ENCODE data around the gene PRKCH.

PRKCH gene

GRCh38 chr14:61418746-61419145 lies 97.4 kb downstream of the PRKCH start:
- DNase-seq (ENCODE audit: low read depth in 4 of 4, low spot score in 1 of 4): no peak

GRCh38 chr14:61419201-61419600 lies 97.8 kb downstream of the PRKCH start:
- DNase-seq (ENCODE audit: low read depth in 4 of 4, low spot score in 1 of 4): no peak

GRCh38 chr14:61420326-61420725 lies 98.9 kb downstream of the PRKCH start:
- DNase-seq (ENCODE audit: low read depth in 4 of 4, low spot score in 1 of 4): no peak

GRCh38 chr14:61421212-61421923 lies 100.0 kb downstream of the PRKCH start:
- DNase-seq (ENCODE audit: low read depth in 4 of 4, low spot score in 1 of 4): no peak

GRCh38 chr14:61426048-61426447 lies 104.7 kb downstream of the PRKCH start:
- DNase-seq (ENCODE audit: low read depth in 4 of 4, low spot score in 1 of 4): no peak

- no peak for DNase-seq (ENCODE audit: low read depth in 4 of 4, low spot score in 1 of 4)
Observed at GRCh38 chr14:61428261-61428660, 106.9 kb downstream of the PRKCH start.

GRCh38 chr14:61429316-61429715 lies 107.9 kb downstream of the PRKCH start:
- DNase-seq (ENCODE audit: low read depth in 4 of 4, low spot score in 1 of 4): no peak

GRCh38 chr14:61430066-61430757 lies 108.8 kb downstream of the PRKCH start:
- no peak for DNase-seq (ENCODE audit: low read depth in 4 of 4, low spot score in 1 of 4)

GRCh38 chr14:61433169-61433568 lies 111.8 kb downstream of the PRKCH start:
- no peak for DNase-seq (ENCODE audit: low read depth in 4 of 4, low spot score in 1 of 4)

GRCh38 chr14:61433828-61434227 lies 112.4 kb downstream of the PRKCH start:
- no peak for DNase-seq (ENCODE audit: low read depth in 4 of 4, low spot score in 1 of 4)

GRCh38 chr14:61434311-61434710 lies 112.9 kb downstream of the PRKCH start:
- no peak for DNase-seq (ENCODE audit: low read depth in 4 of 4, low spot score in 1 of 4)

GRCh38 chr14:61435563-61436337 lies 114.4 kb downstream of the PRKCH start:
- no peak for DNase-seq (ENCODE audit: low read depth in 4 of 4, low spot score in 1 of 4)

GRCh38 chr14:61437381-61437780 lies 116.0 kb downstream of the PRKCH start:
- DNase-seq (ENCODE audit: low read depth in 4 of 4, low spot score in 1 of 4): no peak

- DNase-seq (ENCODE audit: low read depth in 4 of 4, low spot score in 1 of 4): no peak
Observed at GRCh38 chr14:61438036-61438435, 116.7 kb downstream of the PRKCH start.

GRCh38 chr14:61438497-61438859 lies 117.1 kb downstream of the PRKCH start:
- no peak for DNase-seq (ENCODE audit: low read depth in 4 of 4, low spot score in 1 of 4)

GRCh38 chr14:61438860-61439765 lies 117.7 kb downstream of the PRKCH start:
- no peak for DNase-seq (ENCODE audit: low read depth in 4 of 4, low spot score in 1 of 4)

- no peak for DNase-seq (ENCODE audit: low read depth in 4 of 4, low spot score in 1 of 4)
Observed at GRCh38 chr14:61439779-61440418, 118.5 kb downstream of the PRKCH start.

GRCh38 chr14:61443481-61443880 lies 122.1 kb downstream of the PRKCH start:
- DNase-seq (ENCODE audit: low read depth in 4 of 4, low spot score in 1 of 4): no peak

GRCh38 chr14:61444215-61444768 lies 122.9 kb downstream of the PRKCH start:
- DNase-seq (ENCODE audit: low read depth in 4 of 4, low spot score in 1 of 4): peak in 2 of 4 experiments; percentile 36 to 56

GRCh38 chr14:61451491-61451890 lies 130.1 kb downstream of the PRKCH start:
- DNase-seq (ENCODE audit: low read depth in 4 of 4, low spot score in 1 of 4): no peak
